ENCODE measurements around the gene LACTBL1.

Gene LACTBL1

GRCh38 chr1:22910986-22911651, 61.5 kb downstream of the LACTBL1 start:
- DNase-seq: no peak

- DNase-seq: no peak
These were observed 62.4 kb downstream of the LACTBL1 start for GRCh38 chr1:22910286-22910685.

GRCh38 chr1:22908880-22909426, 63.7 kb downstream of the LACTBL1 start:
- no peak for DNase-seq

GRCh38 chr1:22907528-22907927, 65.1 kb downstream of the LACTBL1 start:
- no peak for DNase-seq

GRCh38 chr1:22906968-22907367, 65.7 kb downstream of the LACTBL1 start:
- no peak for DNase-seq

- DNase-seq: no peak
These were observed 69.6 kb downstream of the LACTBL1 start for GRCh38 chr1:22903113-22903512.
